MV-4-11 (cell line): Measurements from ENCODE around the gene C5orf63.
"Not testable (repeated sequence)": the region's sequence is repeated elsewhere in the genome, so short reads cannot be mapped to it uniquely, and the experiment has no call there.

Experiments
- DNase-seq: peaks from one replicate; lab custom pipeline; 2025; lab: John Stamatoyannopoulos, UW

The C5orf63 gene

DNA sequence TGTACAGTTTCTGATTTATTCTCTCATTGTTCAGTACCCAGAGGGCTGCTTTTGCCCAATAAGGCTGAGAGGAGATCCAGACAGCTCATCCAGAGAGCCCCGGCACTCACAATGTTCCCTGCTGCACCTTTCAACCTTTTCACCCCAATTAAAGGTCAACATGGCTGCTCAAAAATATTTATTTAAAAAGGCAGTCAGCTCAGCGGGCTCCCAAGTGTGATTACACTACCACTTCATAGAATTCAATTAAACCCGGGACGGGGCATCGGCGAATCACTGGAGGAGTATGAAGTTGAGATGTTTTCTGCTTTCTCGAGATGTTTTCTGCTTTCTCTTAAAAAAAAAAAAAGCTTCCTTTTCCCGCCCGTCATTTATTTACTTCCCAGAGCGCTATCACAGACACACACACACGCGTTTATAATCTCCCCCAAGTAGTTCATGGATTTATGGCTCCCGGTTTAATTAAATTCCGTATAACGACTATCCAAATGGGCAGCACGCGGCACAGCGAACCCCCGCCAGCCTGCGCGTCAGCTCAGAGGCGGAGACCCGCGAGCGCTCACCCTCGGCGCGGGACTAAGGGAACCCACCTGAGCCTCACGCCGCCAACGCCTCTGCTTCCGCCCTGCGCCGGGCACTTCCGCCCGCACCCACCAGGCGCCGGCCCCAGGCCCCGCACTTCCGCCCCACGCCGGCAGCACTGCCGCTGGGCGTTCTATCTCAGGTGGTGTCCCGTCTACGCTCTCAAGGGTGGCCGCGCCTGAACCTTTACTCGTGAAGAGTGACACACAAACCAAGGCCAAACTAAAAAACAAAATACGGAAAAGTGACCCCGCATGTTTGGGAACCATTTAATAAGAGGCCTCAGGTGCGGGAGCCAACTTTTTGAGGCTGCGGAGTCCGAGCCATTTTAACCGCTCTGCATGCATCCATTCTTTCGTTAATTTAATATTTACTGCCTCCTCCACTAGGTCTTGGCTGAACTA is at the start of gene C5orf63:
Gene C5orf63 (minus strand): TSS at position 642 of the 986 bp plus-strand sequence. CDS start 14,507 bp downstream, outside the sequence.
- peak; percentile 51 for DNase-seq

DNA sequence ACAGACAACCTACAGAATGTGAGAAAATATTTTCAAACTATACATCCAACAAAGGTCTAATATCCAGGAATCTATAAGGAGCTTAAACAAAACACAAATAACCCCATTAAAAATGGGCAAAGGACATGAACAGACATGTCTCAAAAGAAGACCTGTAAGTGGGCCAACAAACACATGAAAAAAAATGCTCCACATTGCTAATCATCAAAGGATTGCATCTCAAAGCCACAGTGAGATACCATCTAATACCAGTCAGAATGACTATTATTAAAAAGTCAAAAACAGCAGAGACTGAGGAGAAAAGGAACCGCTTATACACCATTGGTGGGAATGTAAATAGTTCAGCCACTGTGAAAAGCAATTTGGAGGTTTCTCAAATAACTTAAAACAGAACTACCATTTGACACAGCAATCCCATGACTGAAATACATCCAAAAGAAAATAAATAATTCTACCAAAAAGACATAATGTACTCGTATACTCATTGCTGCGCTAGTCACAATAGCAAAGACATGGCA is 39.1 kb upstream of the C5orf63 start:
- no peak for DNase-seq

DNA sequence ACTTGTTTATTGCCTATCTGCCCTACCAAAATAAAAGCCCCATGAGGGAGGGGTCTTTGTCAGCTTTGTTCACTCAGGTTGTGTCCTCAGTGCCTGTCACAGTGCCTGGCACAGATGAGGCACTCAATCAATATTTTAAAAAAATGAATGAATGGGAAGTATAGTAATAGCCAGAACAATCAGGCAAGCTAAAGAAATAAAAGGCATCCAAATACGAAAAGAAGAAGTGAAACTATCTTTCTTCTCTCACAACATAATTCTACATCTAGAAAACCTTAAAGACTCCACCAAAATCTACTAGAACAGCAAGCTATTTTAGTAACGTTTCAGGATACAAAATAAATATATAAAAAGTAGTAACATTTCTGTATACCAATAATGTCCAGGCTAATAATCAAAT is 37.8 kb upstream of the C5orf63 start:
- peak; percentile 59 for DNase-seq

DNA sequence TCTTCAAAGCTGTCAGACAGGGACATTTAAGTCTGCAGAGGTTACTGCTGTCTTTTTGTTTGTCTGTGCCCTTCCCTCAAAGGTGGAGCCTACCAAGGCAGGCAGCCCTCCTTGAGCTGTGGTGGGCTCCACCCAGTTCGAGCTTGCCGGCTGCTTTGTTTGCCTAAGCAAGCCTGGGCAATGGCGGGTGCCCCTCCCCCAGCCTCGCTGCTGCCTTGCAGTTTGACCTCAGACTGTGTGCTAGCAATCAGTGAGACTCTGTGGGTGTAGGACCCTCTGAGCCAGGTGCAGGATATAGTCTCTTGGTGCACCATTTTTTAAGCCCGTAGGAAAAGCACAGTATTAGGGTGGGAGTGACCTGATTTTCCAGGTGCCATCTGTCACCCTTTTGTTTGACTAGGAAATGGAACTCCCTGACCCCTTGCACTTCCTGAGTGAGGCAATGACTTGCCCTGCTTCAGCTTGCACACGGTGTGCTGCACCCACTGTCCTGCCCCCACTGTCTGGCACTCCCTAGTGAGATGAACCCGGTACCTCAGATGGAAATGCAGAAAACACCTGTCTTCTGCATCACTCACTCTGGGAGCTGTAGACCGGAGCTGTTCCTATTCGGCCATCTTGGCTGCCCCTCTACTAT is 35.4 kb upstream of the C5orf63 start:
- DNase-seq = not testable (repeated sequence)

DNA sequence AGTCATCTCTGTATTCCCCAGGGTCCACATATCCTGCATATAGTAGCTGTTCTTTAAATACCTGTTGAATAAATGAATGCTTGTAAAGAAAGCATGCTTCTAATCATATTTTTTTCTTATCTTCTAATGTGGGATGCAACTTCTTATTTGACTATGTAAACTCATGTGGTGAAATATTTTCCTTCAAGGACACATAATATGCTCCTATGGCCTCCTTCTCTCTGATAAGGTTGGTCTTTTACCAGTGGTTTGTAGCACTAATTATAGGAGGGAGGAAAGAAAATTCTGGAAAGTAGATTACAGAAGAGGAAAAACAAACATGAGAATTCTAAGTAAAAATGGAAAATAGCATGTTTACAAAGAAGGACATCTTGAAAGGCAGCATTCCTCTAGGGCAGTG is 28.6 kb upstream of the C5orf63 start:
- no peak for DNase-seq

DNA sequence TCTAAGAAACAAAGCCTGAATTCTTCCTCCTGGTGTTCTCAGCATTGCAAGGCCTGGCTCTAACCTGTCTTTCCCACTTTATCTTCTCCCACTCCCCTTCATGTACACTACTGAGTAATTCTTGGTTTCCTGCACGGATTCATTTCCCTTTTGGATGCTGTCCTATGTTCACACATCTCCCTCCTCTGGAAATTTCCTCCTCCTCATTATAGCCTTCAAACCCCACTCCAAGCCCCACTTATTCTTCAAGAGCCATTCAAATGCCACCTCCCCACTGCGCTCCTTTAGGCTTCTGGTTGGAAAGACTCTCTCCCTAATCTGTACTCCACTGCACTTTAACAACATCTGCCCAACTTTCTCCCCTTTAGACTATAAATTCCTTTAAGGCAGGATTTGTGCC is 28.2 kb upstream of the C5orf63 start:
- no peak for DNase-seq

DNA sequence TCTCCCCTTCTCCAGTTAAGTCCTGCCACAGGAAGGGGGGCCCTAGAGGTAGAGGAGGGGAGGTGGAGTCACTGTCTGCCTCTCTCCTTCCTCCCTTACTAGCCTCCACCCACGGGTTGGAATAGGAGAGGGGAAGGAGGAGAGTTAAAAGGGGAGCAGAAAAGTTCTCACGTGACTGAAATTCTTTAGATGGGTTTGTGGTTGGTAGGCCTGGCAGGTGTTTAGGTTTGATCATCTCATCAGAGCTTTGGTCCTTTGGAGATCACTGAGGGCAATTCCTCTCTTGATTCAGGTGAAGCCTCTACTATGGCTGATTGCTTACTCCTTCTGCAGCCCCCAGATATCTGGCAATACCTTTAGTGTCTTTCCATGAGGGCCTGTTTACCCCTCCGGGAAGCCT is 24.9 kb upstream of the C5orf63 start:
- DNase-seq = no peak

DNA sequence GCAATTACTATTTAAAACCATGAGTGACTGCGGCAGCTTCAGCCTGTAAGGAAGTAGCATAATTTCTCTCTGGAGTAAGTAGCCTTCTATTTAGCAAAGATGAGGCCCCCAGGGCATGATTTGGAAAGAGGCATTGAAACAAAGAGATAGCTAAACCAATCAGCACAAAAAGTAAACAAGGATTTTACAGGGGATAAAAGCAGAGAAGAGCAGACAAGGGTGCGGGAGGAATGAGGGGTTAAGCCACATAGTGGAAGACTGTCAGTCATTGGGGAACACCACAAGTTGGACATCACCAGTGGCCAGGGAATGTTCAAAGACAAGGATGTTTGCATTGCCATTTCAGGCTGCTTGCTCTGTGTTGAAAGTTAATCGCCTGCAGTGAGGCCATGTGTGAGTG is 24.0 kb upstream of the C5orf63 start:
- DNase-seq = no peak

DNA sequence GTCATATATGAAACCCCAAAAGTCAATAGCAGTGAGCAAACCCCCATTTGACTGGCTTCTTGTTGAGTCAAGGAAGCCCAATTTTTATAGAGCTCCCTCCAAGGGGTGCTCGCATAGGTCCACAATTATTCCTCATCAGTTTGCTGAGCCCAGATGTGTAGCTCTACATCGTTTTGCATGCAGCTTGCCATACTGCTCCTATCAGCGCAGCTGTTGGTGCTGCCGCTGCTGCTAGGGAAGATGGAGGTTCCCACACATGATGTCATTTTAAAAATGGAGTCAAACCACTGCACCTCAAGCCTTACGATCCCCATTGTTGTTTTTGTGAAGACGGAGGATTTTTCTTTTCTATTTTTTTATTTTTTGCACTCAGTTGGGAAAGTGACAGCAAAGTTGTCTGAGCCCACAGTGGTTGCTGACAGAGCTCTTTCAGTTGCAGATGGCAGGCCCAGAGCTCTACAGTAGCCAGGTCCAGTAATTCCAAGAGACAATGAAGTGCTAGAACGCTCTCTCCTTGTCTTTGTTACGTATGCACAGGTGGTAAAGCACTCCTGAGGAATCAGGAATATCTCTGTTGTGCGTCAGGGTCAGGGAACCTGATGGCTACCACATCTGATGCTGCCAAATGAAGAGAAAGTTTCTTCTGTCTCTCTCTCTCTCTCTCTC is 23.2 kb upstream of the C5orf63 start:
- DNase-seq = no peak

DNA sequence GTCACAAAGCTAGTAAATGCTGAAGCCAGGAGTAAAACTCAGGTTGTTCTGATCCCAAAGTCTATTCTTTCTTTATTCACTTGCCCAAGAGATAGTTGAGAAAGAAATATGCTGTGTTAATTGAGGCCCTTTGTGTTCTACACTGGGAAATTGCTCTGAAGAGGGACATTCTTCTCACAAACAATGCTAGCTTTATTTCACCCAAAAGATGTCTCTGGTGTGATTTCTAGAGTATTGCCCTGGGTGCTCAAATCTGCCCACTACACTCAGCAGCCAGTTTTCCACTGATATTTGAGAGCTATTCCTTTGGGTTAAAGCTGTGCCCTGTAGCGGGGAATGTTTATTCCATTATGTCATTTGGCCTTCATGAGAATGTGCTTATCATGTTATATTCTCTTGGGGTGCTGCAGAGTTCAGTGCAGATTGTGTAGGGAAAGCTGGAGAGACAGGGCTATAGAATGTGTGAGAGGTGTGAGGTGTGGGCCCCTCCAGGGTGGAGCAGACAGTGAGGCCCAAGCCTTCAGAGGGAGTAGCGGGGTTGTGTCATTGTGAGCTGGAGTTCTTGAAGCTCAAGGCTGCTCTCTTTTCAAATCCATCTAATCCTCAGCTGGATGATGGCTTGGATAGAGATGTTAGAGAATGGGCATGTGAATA is 21.0 kb upstream of the C5orf63 start:
- no peak for DNase-seq

DNA sequence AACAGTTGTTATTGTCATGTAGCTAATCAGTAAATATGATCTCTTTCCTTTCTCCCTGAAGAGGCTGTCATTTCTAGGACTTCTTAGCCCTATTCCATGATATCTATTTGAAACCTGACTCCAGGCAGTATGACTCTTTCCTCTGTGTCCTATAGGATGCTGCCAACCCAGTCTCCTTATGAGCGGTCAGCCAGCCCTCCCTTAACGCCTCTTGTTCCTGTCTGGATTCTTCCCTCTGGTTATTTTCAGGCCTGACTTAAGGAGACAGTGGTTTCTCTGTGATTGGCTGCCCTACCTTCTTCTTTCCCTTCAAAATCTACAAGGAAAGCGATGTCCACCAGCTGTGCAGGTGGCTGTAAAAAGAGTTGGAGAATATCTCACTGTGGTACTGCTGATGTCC is 19.4 kb upstream of the C5orf63 start:
- DNase-seq = no peak

DNA sequence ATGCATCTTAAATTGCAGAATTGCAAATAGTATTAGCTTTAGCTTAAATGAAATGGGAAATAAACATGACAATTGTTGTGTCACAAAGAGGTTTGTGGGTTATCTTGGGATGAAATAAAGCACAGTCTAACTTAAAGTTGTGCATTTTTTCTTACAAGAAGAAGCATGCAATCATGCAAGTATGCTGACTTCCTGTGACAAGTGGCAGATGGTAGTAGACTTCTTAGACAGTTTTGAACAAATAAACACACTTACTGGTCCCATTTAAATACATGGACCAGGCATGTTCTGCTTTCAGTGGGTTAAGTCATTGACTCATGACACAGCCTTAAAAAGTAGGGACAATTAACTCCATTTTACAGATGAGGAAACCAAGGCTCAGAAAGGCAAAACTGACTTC is 15.9 kb upstream of the C5orf63 start:
- peak; percentile 16 for DNase-seq

DNA sequence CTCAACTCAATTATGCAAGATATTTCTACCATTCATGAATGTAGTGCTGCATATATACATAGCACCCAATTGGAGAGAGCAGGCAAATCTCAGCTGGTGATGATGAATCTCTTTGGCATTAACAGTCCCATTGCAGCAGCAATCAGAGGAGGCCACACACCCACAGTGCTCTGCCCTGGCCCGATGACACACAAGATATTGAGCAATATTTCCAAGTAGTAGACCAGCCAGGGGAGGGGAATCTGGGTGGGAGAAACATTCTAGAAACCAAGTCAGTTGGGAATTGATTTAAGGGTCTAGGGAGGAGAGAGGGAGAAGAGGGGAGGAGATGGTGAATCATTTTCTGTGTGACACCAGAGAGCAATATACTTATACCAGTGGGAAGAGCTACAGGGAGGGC is 14.9 kb upstream of the C5orf63 start:
- peak; percentile 94 for DNase-seq

DNA sequence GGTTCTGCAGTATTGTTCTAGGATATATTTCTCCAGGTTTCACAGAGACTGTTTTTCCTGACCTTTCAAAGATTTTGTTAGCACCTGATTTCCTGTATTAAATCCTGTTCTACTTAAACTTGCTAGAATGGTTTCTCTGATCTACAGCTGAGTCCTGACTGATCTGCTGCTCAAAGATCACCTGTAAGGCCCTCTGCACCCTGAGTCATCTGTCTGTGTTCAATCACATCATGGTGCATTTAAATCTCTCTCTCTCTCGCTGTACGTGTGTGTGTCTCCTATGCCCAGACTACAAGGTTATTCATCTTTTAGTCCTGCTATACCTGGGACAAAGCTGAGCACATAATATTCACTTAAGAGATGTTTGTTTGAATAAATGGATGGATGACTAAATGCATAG is 13.3 kb upstream of the C5orf63 start:
- no peak for DNase-seq

DNA sequence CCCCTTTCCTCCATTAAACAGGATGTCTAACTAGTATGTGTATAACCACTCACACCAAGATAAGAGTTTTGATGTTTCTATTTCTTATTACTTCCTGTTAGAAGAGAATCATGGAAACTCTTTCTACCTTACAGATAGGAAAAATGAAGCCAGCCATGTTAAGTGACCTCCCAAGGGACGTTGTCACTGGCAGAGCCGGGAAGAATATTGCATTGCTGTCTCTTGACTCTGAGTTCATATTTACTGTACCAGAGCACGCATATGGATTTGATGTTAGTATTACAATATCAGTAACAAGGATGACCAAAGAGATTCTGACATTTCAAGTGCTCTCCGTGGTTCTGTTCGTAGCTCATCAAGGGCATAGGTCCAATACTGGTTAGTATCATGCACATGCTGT is 12.5 kb upstream of the C5orf63 start:
- DNase-seq = no peak

DNA sequence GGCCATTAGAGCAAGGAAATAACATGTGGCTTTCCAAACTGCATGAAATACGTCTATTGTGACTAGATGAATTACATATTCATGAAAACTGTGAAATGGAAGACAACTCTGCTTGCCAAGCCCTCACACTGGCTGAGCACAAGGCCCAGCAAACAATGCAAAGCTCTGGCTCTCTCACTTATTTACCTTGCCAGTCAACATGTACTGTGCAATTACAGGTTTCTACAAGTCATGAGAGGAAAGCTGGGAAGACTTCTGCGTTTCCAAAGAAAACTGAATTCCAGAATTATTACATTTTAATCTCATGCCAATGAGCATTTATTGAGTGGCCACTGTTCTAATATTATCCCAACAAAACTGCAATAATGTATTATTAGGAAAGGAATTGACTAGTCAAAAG is 12.1 kb upstream of the C5orf63 start:
- no peak for DNase-seq

DNA sequence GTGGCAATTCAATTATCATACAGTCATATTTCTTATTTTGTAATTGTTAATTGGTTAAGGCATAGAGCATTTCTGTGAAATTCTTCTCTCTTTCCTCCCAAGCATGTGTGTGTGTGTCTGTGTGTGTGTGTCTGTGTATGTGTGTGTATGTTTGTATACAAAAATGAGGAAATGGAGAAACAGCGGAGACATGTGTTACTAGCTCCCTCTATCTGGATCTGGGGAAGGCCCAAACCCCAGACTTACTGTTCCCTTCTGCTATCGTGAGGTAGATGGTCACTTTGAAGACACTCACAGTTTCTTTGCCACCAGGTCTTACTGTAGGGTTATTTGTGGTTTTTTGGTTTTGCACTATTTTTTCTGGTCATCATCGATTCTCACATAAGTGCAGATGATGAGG is 11.4 kb upstream of the C5orf63 start:
- peak; percentile 76 for DNase-seq

DNA sequence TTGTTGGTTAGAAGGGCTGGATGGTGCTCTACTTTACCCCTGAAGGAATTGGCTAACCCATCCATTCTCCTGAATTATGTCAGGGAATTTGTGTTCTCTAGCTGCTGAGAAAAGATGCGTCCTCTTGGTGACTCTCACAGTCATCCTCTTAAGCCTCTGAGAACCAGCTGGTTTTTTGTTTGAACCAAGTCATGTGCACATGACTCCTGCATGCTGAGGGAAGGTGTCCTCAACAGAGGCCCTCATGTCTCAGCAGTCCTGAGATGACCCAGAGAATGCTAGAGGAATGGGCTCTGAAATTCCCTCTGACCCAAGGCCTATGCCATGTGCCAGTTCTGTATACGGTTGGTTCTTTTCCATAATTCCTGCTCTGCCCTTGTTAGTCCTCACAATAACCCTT is 10.4 kb upstream of the C5orf63 start:
- no peak for DNase-seq

DNA sequence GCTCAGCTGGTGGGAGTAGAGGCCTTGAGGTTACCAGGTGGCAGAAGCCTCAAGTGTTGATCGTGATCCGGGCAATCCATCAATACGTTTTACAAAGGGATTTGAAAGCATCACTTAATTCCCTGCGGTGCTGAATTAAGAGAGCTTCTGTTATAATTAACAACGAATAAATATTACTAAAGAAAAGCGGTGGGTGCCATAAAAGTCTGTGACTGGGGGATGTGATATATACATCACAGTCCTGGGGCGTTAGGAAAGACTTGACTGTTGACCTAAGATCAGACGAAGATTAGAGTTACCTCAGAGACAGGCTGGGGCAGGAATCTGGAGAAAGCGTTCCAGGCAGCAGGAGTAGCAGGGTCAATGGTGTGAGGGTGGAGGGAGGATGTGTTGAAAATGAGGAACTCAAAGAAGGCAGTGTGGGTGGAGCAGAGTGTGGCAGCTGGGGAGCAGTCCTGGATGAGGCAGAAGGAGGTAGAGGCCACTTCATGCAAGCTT is 6.7 kb upstream of the C5orf63 start:
- peak; percentile 76 for DNase-seq

DNA sequence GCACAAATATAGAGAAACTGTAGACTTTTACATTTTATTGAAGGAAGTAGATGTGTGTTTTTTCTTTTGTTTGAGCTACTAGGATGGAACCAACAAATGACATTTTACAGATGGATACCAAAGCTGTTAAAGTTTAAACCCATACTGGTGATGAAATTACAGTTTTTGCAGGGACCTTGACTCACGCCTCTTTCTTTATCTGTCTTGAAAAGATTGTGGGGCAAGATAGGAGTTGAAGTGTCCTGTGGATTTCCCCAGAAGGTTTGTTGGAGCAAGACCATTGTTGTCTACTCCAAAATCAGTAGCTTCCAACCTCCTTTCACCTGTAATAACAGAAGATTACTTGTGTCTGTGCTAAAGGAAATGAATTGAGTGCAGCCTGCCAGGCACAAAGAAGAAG is 4.1 kb upstream of the C5orf63 start:
- DNase-seq = no peak

DNA sequence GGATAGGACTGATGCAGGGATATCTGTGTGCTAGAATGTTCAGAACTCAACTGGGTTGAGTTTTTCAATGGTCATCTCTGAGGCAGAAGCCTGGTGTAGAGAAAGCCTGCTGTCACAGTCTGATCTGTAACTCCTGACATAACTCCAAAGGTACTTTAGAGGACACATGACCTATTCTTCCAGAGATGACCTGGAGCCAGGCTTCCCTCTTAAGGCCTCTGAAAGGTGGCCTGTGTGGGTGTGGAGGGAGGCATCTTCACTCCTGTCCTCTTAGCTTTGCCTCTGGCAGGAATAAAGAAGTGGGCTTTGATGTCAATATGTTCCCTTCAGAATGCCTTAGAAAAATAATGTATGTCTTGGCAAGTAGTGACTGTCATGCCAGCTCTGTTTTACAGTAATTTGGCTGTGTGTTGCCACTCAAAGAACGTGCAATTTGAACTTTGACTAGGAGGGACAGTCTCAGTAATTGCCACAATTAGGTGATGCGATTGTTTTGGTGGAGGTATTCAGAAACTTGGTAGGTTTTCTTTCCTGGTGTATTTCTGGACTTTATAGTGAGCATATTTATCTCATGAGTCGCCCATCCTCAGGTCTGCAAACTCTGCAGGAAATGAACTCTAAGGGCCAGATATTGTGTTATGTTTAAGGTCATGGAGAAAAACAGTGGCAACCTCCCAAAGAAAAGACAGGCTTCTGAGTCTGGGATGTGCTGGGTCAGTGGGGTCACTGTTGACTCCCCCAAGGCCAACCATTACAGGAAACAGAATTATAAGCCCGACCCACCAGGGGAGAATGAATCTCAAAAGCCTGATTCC is 3.2 kb upstream of the C5orf63 start:
- no peak for DNase-seq
